AG04450 (cell line): Measurements from ENCODE around the gene PIP5K1B. TPM values are rescaled to one million over a fixed set of nuclear protein-coding genes. Genes with fewer than 3 reads are reported as not detected.

Experiments
- CTCF ChIA-PET: fragments of 300-600, 350-600 bp; formaldehyde crosslinking; extraction: SDS; loops from one replicate; lab custom pipeline; 2022; ENCODE audit warnings: antibody characterized with exemption, inconsistent platforms; lab: Charles Lee
- POLR2A ChIA-PET: fragments of 350-600 bp; formaldehyde crosslinking; extraction: SDS; loops from one replicate; lab custom pipeline; 2021; ENCODE audit warnings: antibody characterized with exemption, inconsistent platforms; lab: Yijun Ruan, JAX
- DNase-seq: peaks from one replicate; pipeline ENCODE4 v3.0.0-alpha.2; 2011; ENCODE audit warnings: low read depth, low spot score
- H3K27ac ChIP-seq: one replicate; pipeline ENCODE4 v1.5.1; 2012; ENCODE audit warnings: low read depth, low read length, control low read depth
- H3K27me3 ChIP-seq: one replicate; pipeline ENCODE4 v1.6.0; 2012; ENCODE audit warnings: low read length; ENCODE audit not compliant: control insufficient read depth, insufficient read depth
- H3K4me3 ChIP-seq: 2 replicates; pipeline ENCODE4 v1.5.1; 2011; ENCODE audit warnings: mild to moderate bottlenecking, low read depth, low read length, control low read depth
- H3K9me3 ChIP-seq: 2 replicates; pipeline ENCODE4 v1.5.1; 2012; ENCODE audit warnings: low read length; ENCODE audit not compliant: control insufficient read depth, insufficient read depth
- CTCF ChIP-seq: IDR thresholded peaks from 2 replicates; pipeline ENCODE4 v1.5.1; 2011; ENCODE audit warnings: low read depth, low read length, control low read depth, inconsistent platforms
- polyA plus RNA-seq: library from polyadenylated mRNA; depleted of rRNA; stranded (reverse); fragments of >200 nt; gene quantifications from 2 replicates; pipeline ENCODE4 v1.2.3, GENCODE V29; 2011

The PIP5K1B gene
- polyA plus RNA-seq, 1 experiment = not detected

- ChIA-PET POLR2A (no interaction called here), CTCF (no interaction called here)
- H3K9me3 ChIP-seq = no peaks in the 10 kb centered on the region
- H3K27me3 ChIP-seq = peaks cover 20% of the 10 kb centered on the region
- no peak overlapping the region for H3K27ac ChIP-seq
- DNase-seq = no peak
- H3K4me3 ChIP-seq = no peak overlapping the region
- TF ChIP-seq CTCF = no peak
Measured at GRCh38 chr9:68710111-68710471, 5.1 kb downstream of the PIP5K1B start.

- TF ChIP-seq CTCF = no peak
- no peak for DNase-seq
- H3K27ac ChIP-seq = no peak overlapping the region
- POLR2A ChIA-PET = no interaction called here
- CTCF ChIA-PET = no interaction called here
- no peak overlapping the region for H3K4me3 ChIP-seq
- peaks cover 13% of the 10 kb centered on the region for H3K27me3 ChIP-seq
- H3K9me3 ChIP-seq = no peaks in the 10 kb centered on the region
Measured at GRCh38 chr9:68711281-68711680, 6.2 kb downstream of the PIP5K1B start.

DNA sequence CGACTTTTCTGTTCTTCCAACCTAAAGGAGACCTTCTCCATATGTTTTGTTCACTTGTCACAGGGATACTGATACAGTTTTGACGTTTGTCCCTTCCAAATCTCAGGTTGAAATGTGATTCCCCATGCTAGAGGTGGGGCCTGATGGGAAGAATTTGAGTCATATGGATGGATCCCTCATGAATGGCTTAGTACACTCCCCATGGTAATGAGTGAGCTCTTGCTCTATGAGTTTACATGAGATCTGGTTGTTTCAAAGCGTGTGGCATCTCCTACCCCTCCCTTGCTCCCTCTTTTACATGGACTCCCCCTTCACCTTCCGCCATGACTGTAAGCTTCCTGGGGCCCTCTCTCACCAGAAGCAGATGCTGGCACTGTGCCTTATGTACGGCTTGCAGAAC, 6.9 kb downstream of the PIP5K1B start:
- H3K27ac ChIP-seq = no peak overlapping the region
- CTCF ChIA-PET = no interaction called here
- no peak overlapping the region for H3K4me3 ChIP-seq
- peaks cover 6% of the 10 kb centered on the region for H3K27me3 ChIP-seq
- POLR2A ChIA-PET = no interaction called here
- no peak for TF ChIP-seq CTCF
- no peaks in the 10 kb centered on the region for H3K9me3 ChIP-seq
- DNase-seq = no peak

DNA sequence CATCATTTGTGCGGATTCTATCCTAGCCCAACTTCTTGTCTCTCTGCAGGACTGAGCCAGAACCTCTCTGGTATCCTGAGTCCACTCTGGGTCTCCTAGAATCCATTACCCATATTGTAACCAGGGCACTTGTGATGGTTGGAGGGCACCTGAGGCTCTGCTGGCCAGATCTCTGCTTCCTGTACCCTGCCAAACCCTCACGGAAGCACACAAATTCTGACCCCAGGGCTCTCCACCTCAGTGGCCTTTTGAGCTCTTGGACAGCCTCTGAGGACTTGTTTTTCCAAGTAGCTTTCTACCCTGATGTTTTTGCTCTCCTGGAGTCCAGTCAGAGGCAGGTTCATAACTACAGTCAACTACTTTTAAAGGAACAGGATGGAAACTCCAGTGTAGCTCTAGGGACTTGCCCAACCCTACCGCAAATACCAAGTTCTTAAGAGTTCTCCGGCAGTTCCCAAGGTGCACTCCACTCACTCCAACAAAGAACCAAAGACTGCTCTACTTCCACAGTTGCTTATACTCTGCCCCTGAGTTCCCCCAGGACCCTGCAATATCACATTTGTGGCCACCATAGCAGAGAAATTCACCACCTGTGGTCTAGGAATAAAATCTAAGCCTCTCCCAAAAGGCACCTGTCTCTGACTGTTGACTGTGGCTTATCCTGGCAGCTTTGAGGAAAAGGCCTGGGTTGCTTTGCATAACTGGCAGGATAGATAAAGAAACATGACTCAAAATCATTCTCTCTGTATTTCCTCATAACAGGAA, 9.6 kb downstream of the PIP5K1B start:
- H3K27me3 ChIP-seq = no peaks in the 10 kb centered on the region
- no peaks in the 10 kb centered on the region for H3K9me3 ChIP-seq
- CTCF ChIA-PET = no interaction called here
- no peak overlapping the region for H3K27ac ChIP-seq
- no peak overlapping the region for H3K4me3 ChIP-seq
- no peak for TF ChIP-seq CTCF
- DNase-seq = no peak
- POLR2A ChIA-PET = no interaction called here

- ChIA-PET POLR2A (no interaction called here), CTCF (no interaction called here)
- Histone ChIP-seq H3K9me3 (no peaks in the 10 kb centered on the region), H3K27ac (no peak overlapping the region), H3K4me3 (no peak overlapping the region), H3K27me3 (no peaks in the 10 kb centered on the region)
- no peak for DNase-seq
- no peak for TF ChIP-seq CTCF
Measured at GRCh38 chr9:68715181-68715456, 10.1 kb downstream of the PIP5K1B start.
